ENCODE measurements around the gene AHCTF1.

Gene AHCTF1

DNA sequence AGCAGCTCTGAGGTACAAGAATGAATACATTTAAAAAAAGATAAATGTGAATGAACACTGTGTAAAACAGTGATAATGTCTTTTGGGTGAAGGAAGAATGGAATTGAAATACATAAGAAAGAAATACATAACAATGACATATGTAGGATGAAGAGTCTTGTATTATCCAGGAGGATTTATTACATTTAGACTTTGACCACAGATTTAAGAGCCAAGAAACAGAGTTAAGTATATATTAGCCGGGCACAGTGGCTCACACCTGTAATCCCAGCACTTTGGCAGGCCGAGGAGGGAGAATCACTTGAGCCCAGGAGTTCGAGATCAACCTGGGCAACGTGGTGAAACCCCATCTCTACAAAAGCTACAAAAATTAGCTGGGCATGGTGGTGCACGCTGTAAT is 127.9 kb downstream of the AHCTF1 start:
- Histone ChIP-seq H3K9ac (ENCODE audit: low read depth, low read length) (no peak overlapping the region), H4K20me1 (ENCODE audit: insufficient read depth, low read length) (no peaks in the 10 kb centered on the region), H3K36me3 (ENCODE audit: insufficient read depth, low read length) (no peaks in the 10 kb centered on the region), H2AFZ (ENCODE audit: low read depth, low read length) (no peak overlapping the region), H3K4me3 (ENCODE audit: low read depth in 1 of 2, low read length in 2 of 2) (no peak overlapping the region), H3K27ac (ENCODE audit: low read length) (no peak overlapping the region), H3K4me2 (ENCODE audit: insufficient read depth, low read length) (no peak overlapping the region), H3K4me1 (ENCODE audit: insufficient read depth, low read length) (no peaks in the 10 kb centered on the region), H3K79me2 (ENCODE audit: insufficient read depth, low read length) (no peaks in the 10 kb centered on the region), H3K9me3 (ENCODE audit: insufficient read depth, low read length, severe bottlenecking) (no peaks in the 10 kb centered on the region), H3K27me3 (ENCODE audit: insufficient read depth, low read length, poor library complexity) (no peaks in the 10 kb centered on the region)
- TF ChIP-seq, protein P1, sequence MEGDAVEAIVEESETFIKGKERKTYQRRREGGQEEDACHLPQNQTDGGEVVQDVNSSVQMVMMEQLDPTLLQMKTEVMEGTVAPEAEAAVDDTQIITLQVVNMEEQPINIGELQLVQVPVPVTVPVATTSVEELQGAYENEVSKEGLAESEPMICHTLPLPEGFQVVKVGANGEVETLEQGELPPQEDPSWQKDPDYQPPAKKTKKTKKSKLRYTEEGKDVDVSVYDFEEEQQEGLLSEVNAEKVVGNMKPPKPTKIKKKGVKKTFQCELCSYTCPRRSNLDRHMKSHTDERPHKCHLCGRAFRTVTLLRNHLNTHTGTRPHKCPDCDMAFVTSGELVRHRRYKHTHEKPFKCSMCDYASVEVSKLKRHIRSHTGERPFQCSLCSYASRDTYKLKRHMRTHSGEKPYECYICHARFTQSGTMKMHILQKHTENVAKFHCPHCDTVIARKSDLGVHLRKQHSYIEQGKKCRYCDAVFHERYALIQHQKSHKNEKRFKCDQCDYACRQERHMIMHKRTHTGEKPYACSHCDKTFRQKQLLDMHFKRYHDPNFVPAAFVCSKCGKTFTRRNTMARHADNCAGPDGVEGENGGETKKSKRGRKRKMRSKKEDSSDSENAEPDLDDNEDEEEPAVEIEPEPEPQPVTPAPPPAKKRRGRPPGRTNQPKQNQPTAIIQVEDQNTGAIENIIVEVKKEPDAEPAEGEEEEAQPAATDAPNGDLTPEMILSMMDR (IDR thresholded peaks at IDR 0.05; ENCODE audit: borderline replicate concordance, extremely low read depth, low read length, poor library complexity, severe bottlenecking) = no peak
- no peak for TF ChIP-seq EZH2 (IDR thresholded peaks at IDR 0.05; ENCODE audit: borderline replicate concordance, low read depth, low read length, severe bottlenecking)
- no peak for DNase-seq
- ATAC-seq (ENCODE audit: insufficient read depth, low read depth) = no peak

GRCh38 chr1:246803373-246803772 is 128.4 kb downstream of the AHCTF1 start:
- Histone ChIP-seq H3K4me2 (ENCODE audit: insufficient read depth, low read length) (no peak overlapping the region), H3K4me1 (ENCODE audit: insufficient read depth, low read length) (no peaks in the 10 kb centered on the region), H4K20me1 (ENCODE audit: insufficient read depth, low read length) (no peaks in the 10 kb centered on the region), H3K4me3 (ENCODE audit: low read depth in 1 of 2, low read length in 2 of 2) (no peak overlapping the region), H2AFZ (ENCODE audit: low read depth, low read length) (no peak overlapping the region), H3K79me2 (ENCODE audit: insufficient read depth, low read length) (no peaks in the 10 kb centered on the region), H3K36me3 (ENCODE audit: insufficient read depth, low read length) (no peaks in the 10 kb centered on the region), H3K9me3 (ENCODE audit: insufficient read depth, low read length, severe bottlenecking) (no peaks in the 10 kb centered on the region), H3K27ac (ENCODE audit: low read length) (no peak overlapping the region), H3K27me3 (ENCODE audit: insufficient read depth, low read length, poor library complexity) (no peaks in the 10 kb centered on the region), H3K9ac (ENCODE audit: low read depth, low read length) (no peak overlapping the region)
- TF ChIP-seq, protein P1 (IDR thresholded peaks at IDR 0.05; ENCODE audit: borderline replicate concordance, extremely low read depth, low read length, poor library complexity, severe bottlenecking) = no peak
- no peak for TF ChIP-seq EZH2 (IDR thresholded peaks at IDR 0.05; ENCODE audit: borderline replicate concordance, low read depth, low read length, severe bottlenecking)
- ATAC-seq (ENCODE audit: insufficient read depth, low read depth) (no peak), DNase-seq (no peak)

GRCh38 chr1:246801241-246802020 is 130.3 kb downstream of the AHCTF1 start:
- H3K4me3 ChIP-seq (ENCODE audit: low read depth in 1 of 2, low read length in 2 of 2) = no peak overlapping the region
- no peaks in the 10 kb centered on the region for H3K27me3 ChIP-seq (ENCODE audit: insufficient read depth, low read length, poor library complexity)
- no peak overlapping the region for H2AFZ ChIP-seq (ENCODE audit: low read depth, low read length)
- no peak for TF ChIP-seq EZH2 (IDR thresholded peaks at IDR 0.05; ENCODE audit: borderline replicate concordance, low read depth, low read length, severe bottlenecking)
- TF ChIP-seq, protein P1 (IDR thresholded peaks at IDR 0.05; ENCODE audit: borderline replicate concordance, extremely low read depth, low read length, poor library complexity, severe bottlenecking) = no peak
- no peaks in the 10 kb centered on the region for H3K4me1 ChIP-seq (ENCODE audit: insufficient read depth, low read length)
- DNase-seq = no peak
- no peaks in the 10 kb centered on the region for H3K9me3 ChIP-seq (ENCODE audit: insufficient read depth, low read length, severe bottlenecking)
- no peak overlapping the region for H3K9ac ChIP-seq (ENCODE audit: low read depth, low read length)
- no peak overlapping the region for H3K27ac ChIP-seq (ENCODE audit: low read length)
- no peaks in the 10 kb centered on the region for H3K79me2 ChIP-seq (ENCODE audit: insufficient read depth, low read length)
- no peak overlapping the region for H3K4me2 ChIP-seq (ENCODE audit: insufficient read depth, low read length)
- H4K20me1 ChIP-seq (ENCODE audit: insufficient read depth, low read length) = no peaks in the 10 kb centered on the region
- ATAC-seq (ENCODE audit: insufficient read depth, low read depth) = no peak
- H3K36me3 ChIP-seq (ENCODE audit: insufficient read depth, low read length) = no peaks in the 10 kb centered on the region
